NCI-H2171 (cell line): ENCODE measurements around the gene CHN1.

ENCODE experiments used
- DNase-seq: peaks from one replicate; lab custom pipeline; 2025; lab: John Stamatoyannopoulos, UW

CHN1 gene

DNA sequence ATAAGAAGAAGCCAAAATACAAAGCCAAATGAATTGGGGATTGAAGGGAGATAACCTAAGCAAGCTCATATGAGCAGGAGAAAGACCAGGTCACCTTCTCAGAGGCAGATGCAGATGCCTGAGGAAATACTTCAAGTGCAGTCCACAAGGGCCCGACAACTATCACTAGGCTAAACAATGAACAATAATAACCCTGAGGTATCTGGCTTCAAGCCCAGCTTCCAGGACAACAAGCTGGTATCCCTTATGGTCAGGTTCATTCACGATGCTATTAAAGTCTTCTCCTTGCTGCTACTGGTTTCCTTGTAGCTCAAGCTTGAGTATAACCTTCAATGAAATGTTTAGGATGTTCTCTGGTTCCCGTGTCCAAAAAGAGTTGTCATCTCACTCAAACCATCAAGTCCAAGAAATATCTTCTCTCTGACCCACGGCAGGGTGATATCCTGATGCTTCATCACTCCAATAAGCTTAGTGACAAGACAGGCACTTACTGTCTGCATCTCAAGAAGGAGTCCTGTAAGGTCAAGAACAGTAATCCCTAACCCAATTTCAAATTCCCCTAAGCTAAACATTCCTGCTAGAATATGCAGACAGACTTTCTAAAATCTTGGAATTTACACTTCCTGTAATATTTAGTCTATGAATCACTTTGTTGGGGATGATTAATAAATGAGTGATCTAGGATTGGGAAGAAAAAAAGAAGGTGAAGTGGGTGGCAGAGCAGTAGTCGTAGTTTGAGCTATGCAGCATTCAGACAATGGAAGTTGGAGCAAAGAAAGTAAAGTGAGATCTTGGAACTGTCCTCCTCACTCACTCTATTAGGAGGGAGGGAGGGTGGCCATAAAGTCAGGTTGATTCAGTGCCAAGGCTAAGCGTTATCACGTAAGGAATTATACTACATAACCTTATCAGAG is 33.1 kb downstream of the CHN1 start:
- no peak for DNase-seq

- no peak for DNase-seq
Measured at GRCh38 chr2:174970092-174970491, 35.1 kb downstream of the CHN1 start.

DNA sequence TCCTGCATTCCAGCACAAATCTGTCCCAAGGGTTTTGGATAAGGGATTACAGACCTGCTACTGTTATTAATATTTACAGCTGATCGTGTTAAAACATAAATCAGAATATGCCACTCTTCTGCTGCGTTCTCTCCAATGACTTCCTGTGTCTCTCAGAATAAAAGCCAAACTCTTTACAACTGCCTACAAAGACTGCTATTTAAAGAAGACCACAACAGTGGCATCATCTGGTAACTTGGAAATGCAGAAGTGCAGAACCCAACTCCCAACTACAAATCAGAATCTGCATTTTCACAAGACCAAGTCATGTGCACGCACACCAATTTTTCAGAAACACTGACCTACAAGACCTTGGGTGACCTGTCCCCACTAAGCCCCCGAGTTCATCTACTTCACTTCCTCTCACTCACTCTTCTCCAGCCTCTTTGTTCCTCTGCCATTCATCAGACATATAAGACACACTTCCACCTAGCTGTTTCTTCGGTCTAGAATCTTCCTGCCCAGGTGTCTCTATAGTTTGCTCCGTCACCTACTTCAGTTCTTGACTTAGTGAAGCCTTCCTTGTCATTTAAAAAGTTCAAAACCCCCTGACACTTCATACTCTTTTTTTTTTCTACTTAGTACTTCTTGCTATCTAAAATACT is 36.0 kb downstream of the CHN1 start:
- DNase-seq = no peak

DNA sequence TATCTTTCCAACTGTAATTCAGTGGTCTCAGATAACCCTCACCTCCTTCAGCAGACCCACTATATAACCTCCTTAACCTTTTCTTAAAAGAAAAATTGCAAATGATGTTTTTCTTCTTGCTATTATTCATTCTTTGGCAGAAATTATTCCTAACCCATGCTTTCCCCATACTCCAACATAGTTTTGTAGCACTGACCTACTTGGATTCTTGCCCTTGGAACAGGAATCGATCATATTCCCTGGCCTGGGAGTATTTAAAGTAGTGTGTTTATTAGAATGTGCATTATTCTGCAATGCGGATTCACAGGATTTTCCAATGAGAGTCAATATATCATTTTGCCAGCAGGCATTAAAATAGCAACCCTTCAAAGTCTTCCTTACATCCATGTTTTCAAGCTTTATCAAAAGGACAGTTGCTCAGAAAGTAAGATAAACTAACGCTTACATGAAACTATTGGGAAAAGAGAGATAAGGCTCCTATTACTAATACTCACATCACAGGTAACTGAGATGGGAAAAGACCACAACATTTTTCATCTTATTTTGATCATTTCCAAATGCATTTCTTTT is 37.4 kb downstream of the CHN1 start:
- DNase-seq = no peak

DNA sequence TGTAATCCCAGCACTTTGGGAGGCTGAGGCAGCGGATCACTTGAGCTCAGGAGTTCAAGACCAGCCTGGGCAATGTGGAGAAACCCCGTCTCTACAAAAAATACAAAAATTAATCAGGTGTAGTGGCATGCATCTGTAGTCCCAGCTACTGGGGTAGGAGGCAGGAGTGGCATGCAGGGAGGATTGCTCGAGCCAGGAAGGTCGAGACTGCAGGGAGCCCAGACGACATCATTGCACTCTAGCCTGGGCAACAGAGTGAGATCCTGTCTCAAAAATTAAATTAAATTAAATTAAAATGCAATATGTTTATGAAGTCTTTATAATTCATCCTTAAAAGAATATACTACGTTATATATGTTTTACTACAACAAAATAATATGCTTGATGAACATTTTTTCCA is 38.1 kb downstream of the CHN1 start:
- no peak for DNase-seq

DNA sequence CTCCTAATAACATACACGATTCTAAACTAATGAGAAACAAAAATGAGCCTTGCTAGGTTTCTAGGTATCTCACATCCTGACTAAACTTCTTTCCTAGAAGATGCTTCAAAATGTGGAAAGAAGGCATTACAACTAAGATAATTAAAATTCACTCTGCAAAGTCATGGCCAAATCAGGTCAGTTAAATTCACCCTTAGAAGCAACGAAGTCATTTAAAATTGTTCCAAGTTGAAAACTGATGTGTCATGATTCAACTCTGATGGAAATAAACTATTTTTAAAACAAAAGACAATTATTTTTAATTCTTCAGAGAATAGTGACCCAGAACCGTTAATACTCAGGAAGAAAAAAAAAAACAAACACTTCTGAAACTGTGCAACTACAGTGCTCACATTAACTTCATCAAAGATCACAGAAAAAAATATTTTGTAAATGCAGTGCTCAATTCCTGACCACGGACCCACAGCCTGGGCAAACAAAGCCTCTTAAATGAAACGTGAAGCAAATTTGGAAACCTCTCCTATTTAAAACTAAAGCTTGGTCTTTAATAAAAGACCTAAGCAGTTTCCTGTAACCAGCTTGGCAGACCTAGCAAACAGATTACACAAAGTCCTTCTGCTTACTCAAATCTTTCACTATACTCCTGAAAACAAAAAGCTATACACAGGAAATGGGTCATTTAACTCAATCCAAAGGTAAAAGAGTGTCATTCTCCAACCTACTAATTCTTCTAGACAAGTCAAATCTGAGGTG is 39.0 kb downstream of the CHN1 start:
- no peak for DNase-seq

DNA sequence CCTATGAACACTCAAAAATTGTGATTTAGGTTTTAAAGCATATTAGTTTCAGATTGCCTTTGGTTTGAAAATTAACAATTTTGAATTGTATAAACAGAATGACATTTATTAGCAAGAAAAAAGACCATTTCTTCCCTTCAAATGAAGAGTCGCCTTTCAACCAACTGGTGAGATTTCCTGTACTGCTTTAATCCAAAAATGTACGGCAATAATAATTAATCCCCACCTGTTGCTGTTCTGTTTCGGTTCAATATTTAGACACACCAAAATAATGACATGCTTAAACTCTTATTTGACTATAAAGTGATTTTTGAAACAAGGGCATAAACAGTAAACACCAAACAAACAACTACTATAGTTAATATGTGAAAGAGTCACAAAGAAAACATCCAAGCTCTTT is 39.6 kb downstream of the CHN1 start:
- DNase-seq = no peak

DNA sequence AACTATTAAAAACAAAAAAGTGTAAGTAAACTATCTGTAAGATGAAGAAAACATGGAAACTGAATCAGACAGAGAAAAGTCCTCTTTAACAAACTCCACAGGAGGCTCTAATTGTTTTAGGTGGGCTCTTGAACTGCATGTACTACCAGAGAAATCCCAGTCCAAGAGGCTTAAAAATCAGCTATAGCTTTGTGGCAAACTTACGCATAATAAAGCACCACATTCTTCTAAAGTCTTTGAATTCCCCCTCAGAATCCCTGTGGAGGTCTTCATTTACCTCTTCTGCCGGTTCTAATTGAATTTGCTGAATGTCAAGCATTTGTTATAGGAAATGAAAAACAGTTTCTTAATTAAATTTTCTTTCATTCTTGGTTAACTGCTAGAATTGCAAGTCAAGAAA is 40.8 kb downstream of the CHN1 start:
- no peak for DNase-seq

- no peak for DNase-seq
Measured at GRCh38 chr2:174963437-174964400, 41.5 kb downstream of the CHN1 start.

- DNase-seq = no peak
Measured at GRCh38 chr2:174959787-174960186, 45.4 kb downstream of the CHN1 start.

DNA sequence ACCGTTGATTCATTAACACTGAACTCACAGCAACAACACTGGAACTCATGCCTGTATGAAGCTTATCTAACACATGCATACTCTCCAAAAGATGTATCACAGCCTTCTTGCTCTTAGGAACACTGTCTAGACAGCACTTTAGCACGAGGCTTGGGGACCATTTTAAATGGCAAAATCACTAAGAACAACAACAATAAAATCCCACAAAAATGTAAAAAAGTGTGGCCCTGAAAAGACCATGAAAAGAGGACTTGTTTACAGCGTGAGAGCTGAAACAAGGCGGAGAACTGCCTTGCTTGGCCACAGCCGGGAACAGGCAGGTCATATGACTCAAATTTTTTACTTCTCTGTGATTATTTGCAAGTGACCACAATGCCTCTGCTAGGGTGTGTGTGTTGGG is 48.1 kb downstream of the CHN1 start:
- DNase-seq = no peak

GRCh38 chr2:174952607-174953006 is 52.6 kb downstream of the CHN1 start:
- no peak for DNase-seq

DNA sequence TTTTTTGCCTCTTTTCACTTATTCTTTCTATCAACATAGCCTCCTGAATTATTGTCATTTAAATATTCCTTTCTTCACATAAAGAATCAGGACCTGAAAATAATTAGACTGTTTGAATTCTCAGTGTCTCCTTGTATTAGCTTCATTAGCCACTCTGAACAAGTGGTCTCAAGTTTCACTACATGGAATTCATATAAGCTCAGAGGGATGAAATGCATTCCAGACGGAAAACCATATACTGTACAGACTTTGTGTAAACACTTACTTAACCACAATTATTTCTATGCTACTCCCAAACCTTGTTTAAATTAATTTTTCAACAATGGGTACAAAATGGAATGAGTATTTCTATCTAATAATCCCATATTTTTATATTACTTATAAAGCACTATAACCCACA is 53.4 kb downstream of the CHN1 start:
- DNase-seq = no peak

DNA sequence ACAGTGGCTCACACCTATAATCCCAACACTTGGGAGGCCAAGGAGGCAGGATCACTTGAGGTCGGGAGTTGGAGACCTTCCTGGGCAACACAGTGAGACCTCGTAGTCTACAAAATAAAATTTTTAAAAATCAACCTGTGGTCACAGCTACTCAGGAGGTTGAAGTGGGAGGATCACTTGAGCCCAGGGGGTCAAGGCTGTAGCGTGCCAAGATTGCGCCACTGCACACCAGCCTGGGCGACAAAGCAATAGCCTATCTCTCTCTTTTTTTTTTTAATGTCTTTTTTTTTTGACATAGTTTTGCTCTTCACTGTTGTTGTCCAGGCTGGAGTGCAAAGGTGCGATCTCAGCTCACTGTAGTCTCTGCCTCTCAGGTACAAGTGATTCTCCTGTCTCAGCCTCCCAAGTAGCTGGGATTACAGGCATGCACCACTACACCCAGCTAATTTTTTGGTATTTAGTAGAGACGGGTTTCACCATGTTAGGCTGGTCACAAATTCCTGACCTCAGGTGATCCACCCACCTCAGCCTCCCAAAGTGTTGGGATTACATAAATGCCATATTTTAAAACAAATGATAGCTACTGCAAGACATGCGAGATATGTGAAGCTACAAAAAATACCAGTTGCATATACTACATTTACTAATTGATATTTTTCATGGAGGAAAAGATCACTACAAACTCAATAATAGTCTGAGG is 55.0 kb downstream of the CHN1 start:
- DNase-seq = no peak

GRCh38 chr2:174945601-174946260 is 59.5 kb downstream of the CHN1 start:
- DNase-seq = no peak

DNA sequence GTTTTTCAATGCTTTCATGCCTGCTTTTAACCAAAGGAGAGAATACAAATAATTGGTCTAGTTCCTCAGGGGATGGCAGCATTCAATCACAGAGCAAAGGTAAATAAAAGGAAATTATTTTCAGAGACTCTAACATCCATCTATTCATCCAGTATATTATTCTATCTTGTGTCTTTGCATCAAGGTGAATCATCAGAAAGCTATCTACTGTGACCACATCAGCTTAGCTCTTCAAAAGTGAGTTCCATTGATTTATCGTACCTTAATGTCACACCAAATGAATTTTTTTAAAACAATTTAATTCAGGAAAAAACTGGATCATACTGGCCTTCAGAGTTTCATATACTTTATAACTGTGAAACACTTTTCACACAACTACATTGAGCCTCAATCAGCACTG is 66.1 kb downstream of the CHN1 start:
- DNase-seq = no peak

GRCh38 chr2:174931724-174932123 is 73.5 kb downstream of the CHN1 start:
- DNase-seq = no peak

DNA sequence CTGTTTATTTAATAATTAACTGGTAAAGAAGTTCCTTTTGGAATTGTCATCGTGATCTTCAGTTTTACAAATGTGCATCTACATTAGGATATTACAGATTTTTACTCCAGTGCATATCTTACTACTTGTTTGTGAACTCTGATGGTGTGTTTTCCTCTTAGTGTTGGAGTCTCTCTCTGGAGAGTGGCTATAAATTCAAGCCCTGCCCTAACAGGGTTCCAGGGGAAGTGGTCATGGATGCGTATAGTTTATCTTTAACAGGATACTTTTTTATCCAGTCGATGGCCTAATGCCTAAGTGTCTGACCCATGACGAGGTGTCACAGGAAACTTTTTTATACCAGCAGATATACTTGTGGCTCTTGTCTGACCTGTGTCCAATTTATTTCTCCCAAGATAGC is 75.4 kb downstream of the CHN1 start:
- DNase-seq = no peak

GRCh38 chr2:174925046-174925784 is 80.0 kb downstream of the CHN1 start:
- DNase-seq = no peak
